SU-DHL-6 (cell line): ENCODE results near the gene BEND7.
"Not testable (repeated sequence)": the region's sequence is repeated elsewhere in the genome, so short reads cannot be mapped to it uniquely, and the experiment has no call there.

Experiments
- H2AFZ ChIP-seq: fragments of 200-600 bp; sonication (generic); 2 replicates; pipeline ENCODE4 v1.6.1; 2014; ENCODE audit warnings: low read depth, mild to moderate bottlenecking, moderate library complexity, mixed read lengths, antibody characterized with exemption, low read length; ENCODE audit not compliant: severe bottlenecking
- H3F3A ChIP-seq: fragments of 200-600 bp; shearing (Covaris generic); 2 replicates; pipeline ENCODE4 v1.6.0; 2016; ENCODE audit warnings: antibody characterized with exemption, mild to moderate bottlenecking; ENCODE audit not compliant: insufficient read depth
- H3K27ac ChIP-seq: fragments of 200-600 bp; sonication (generic); 2 replicates; pipeline ENCODE4 v1.5.1; 2016; ENCODE audit warnings: low read depth, mild to moderate bottlenecking, low read length, moderate library complexity, mixed read lengths
- H3K27me3 ChIP-seq: fragments of 200-600 bp; sonication (generic), shearing (Covaris generic); 2 replicates; pipeline ENCODE4 v1.6.0; 2014; ENCODE audit warnings: mild to moderate bottlenecking, low read length
- H3K36me3 ChIP-seq: fragments of 200-600 bp; sonication (generic); 2 replicates; pipeline ENCODE4 v1.6.1; 2014; ENCODE audit warnings: mild to moderate bottlenecking, low read length, mixed read lengths
- H3K4me2 ChIP-seq: fragments of 300-600, 200-600 bp; shearing (Covaris generic), sonication (generic); 2 replicates; pipeline ENCODE4 v1.6.0; 2014; ENCODE audit warnings: low read length, low read depth, mild to moderate bottlenecking; ENCODE audit not compliant: poor library complexity, severe bottlenecking
- H3K4me3 ChIP-seq: fragments of 200-600 bp; sonication (generic); 2 replicates; pipeline ENCODE4 v1.5.1; 2014; ENCODE audit warnings: antibody characterized with exemption, low read length, mild to moderate bottlenecking, mixed read lengths; ENCODE audit not compliant: insufficient read depth, poor library complexity, severe bottlenecking
- H3K79me2 ChIP-seq: fragments of 200-600 bp; sonication (generic); 2 replicates; pipeline ENCODE4 v1.6.1; 2014; ENCODE audit warnings: mild to moderate bottlenecking, low read length, moderate library complexity; ENCODE audit not compliant: insufficient read depth
- H3K9ac ChIP-seq: fragments of 200-600 bp; sonication (generic); 2 replicates; pipeline ENCODE4 v1.7.0; 2014; ENCODE audit warnings: mild to moderate bottlenecking, low read length
- H3K9me2 ChIP-seq: fragments of 200-600 bp; sonication (generic); replicated peaks from 2 replicates; pipeline ENCODE4 v1.6.1; 2014; ENCODE audit warnings: low read length; ENCODE audit not compliant: insufficient read depth
- H3K9me3 ChIP-seq: fragments of 200-600 bp; sonication (generic); 2 replicates; pipeline ENCODE4 v1.6.1; 2014; ENCODE audit warnings: low read length, mixed read lengths; ENCODE audit not compliant: insufficient read depth
- H4K20me1 ChIP-seq: fragments of 200-600 bp; sonication (generic); 2 replicates; pipeline ENCODE4 v1.6.1; 2014; ENCODE audit warnings: low read depth, mild to moderate bottlenecking, antibody characterized with exemption, low read length, moderate library complexity, mixed read lengths
- CTCF ChIP-seq: fragments of 200-600 bp; sonication (generic); IDR thresholded peaks from one replicate; pipeline ENCODE4 v1.5.1; 2017; ENCODE audit warnings: antibody characterized with exemption, mild to moderate bottlenecking, low read length, moderate library complexity; ENCODE audit not compliant: insufficient read depth, poor library complexity, severe bottlenecking
- EZH2phosphoT487 ChIP-seq: fragments of 200-600 bp; sonication (generic), shearing (Covaris generic); conservative IDR thresholded peaks from 2 replicates; pipeline ENCODE4 v1.6.1; 2018; ENCODE audit warnings: mild to moderate bottlenecking, antibody characterized with exemption, low read length, moderate library complexity, mixed read lengths

The BEND7 gene

GRCh38 chr10:13439313-13440184 lies 89.3 kb downstream of the BEND7 start:
- Histone ChIP-seq H3K9ac (no peak overlapping the region), H3K4me2 (peak overlapping the region; percentile 34), H3K4me3 (no peak overlapping the region), H2AFZ (no peak overlapping the region), H3K27ac (no peak overlapping the region), H4K20me1 (no peaks in the 10 kb centered on the region), H3K9me3 (no peaks in the 10 kb centered on the region), H3K27me3 (no peaks in the 10 kb centered on the region), H3K36me3 (no peaks in the 10 kb centered on the region), H3K9me2 (no peaks in the 10 kb centered on the region), H3K79me2 (no peaks in the 10 kb centered on the region), H3F3A (no peaks in the 10 kb centered on the region)
- TF ChIP-seq CTCF = no peak
- TF ChIP-seq EZH2phosphoT487 = no peak

- no peaks in the 10 kb centered on the region for H3F3A ChIP-seq
- H2AFZ ChIP-seq = no peak overlapping the region
- no peaks in the 10 kb centered on the region for H4K20me1 ChIP-seq
- H3K4me3 ChIP-seq = no peak overlapping the region
- no peak for TF ChIP-seq CTCF
- TF ChIP-seq EZH2phosphoT487 = no peak
- H3K27ac ChIP-seq = no peak overlapping the region
- H3K4me2 ChIP-seq = no peak overlapping the region
- no peaks in the 10 kb centered on the region for H3K27me3 ChIP-seq
- H3K79me2 ChIP-seq = no peaks in the 10 kb centered on the region
- H3K9me2 ChIP-seq = no peaks in the 10 kb centered on the region
- no peaks in the 10 kb centered on the region for H3K36me3 ChIP-seq
- H3K9me3 ChIP-seq = no peaks in the 10 kb centered on the region
- H3K9ac ChIP-seq = no peak overlapping the region
Measured at GRCh38 chr10:13437026-13437555, 91.7 kb downstream of the BEND7 start.

- H3K9me2 ChIP-seq, H3K27me3 ChIP-seq: not testable (repeated sequence)
Measured at GRCh38 chr10:13427943-13428342, 100.9 kb downstream of the BEND7 start.

GRCh38 chr10:13425397-13425796 lies 103.4 kb downstream of the BEND7 start:
- H3K9me2 ChIP-seq = no peaks in the 10 kb centered on the region
- no peak overlapping the region for H3K27ac ChIP-seq
- no peaks in the 10 kb centered on the region for H3K36me3 ChIP-seq
- TF ChIP-seq EZH2phosphoT487 = no peak
- TF ChIP-seq CTCF = no peak
- no peak overlapping the region for H2AFZ ChIP-seq
- H3K27me3 ChIP-seq = no peaks in the 10 kb centered on the region
- H3K9ac ChIP-seq = no peak overlapping the region
- H3K79me2 ChIP-seq = no peaks in the 10 kb centered on the region
- H3K4me2 ChIP-seq = no peak overlapping the region
- no peaks in the 10 kb centered on the region for H3F3A ChIP-seq
- H4K20me1 ChIP-seq = no peaks in the 10 kb centered on the region
- H3K4me3 ChIP-seq = no peak overlapping the region
- no peaks in the 10 kb centered on the region for H3K9me3 ChIP-seq

More at GRCh38 chr10:13427943-13428342, 100.9 kb downstream of the BEND7 start:
- H3K27ac ChIP-seq, H3K4me3 ChIP-seq, H3K36me3 ChIP-seq, H2AFZ ChIP-seq, H3K9me3 ChIP-seq, H3F3A ChIP-seq, H3K79me2 ChIP-seq, H4K20me1 ChIP-seq, H3K9ac ChIP-seq, H3K4me2 ChIP-seq: not testable (repeated sequence)
